GM18526 (cell line): ENCODE data around the gene LSM14A.
A peak's percentile ranks its signal among the peaks of the same experiment; 100 is the strongest.

Experiments
- POLR2A ChIP-seq: IDR thresholded peaks from 3 replicates; pipeline ENCODE4 v1.6.1; 2011; ENCODE audit not compliant: insufficient read length; ENCODE audit errors: extremely low read depth

Gene LSM14A

GRCh38 chr19:34171877-34172660 is at the start of gene LSM14A:
Gene LSM14A (plus strand): TSS chr19:34172504. CDS start chr19:34172643, 139 bp downstream.
- TF ChIP-seq POLR2A, result peak; percentile 98

DNA sequence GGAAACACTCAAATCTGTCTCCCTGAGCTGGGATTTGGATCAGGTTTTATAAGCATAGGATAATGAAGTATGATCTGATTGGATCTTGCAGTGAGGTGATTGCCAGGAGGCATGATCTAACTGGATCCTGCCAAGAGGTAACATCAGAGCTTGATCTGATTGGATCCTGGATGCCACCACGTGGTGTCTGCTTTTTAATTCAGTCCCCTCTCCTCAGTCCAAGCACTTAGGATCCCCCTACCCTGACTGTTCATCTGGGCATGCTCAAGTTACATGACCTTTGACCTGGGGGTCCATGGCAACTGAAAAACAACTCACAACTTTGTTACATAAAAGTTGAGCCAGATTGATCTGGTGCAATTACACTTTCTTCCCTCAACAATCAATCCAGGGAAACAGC is 47.5 kb upstream of the LSM14A start:
- TF ChIP-seq POLR2A, result no peak

DNA sequence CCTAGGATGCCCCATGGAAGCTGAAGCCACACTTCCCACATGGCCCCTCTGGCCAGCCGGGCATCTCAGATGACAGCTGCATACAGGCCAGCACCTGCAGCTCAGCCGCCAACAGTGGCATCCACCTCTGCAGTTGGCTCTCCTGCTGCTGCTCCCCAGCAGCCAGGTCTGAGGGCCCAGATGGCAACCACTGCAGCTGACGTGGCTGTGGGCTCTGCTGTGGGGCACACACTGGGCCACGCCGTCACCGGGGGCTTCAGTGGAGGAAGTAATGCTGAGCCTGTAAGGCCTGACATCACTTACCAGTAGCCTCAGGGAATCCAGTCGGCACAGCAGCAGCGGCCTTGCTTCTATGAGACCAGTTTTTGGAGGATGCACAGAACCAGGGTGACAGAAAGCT is 45.3 kb upstream of the LSM14A start:
- TF ChIP-seq POLR2A, result no peak

GRCh38 chr19:34127684-34128189 is 44.6 kb upstream of the LSM14A start:
- TF ChIP-seq POLR2A, result no peak

DNA sequence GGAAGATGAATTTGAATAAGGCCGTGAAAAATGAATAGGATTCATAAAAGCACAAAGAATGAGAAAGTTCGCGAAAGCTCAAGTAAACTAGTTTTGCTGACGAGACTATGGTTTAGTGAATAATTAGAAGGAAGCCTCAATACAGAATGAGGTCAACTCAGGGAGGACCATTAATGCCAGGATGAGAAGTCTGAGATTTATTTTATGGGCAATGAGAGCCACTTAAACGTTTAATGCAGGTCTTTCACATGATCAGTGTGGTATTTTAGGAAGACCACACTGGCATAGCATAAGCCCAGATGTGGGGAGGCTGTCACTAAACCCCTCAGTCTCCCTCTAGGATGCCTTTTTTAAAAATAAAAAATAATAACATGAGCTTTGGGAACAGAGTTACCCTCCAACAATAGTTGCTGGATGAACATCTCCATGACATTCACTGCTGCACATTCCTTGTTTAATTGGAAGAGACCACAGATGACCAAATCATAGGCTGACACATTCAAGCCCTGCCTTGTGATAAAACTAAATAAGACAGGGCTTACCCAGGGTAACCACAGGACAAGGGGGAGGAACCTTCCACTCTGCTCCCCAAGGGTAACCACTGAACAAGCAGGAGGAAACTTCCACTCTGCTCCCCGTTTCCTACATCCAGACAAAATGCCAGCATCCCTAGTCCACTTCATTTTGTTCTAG is 43.6 kb upstream of the LSM14A start:
- no peak for TF ChIP-seq POLR2A

GRCh38 chr19:34131100-34131499 is 41.2 kb upstream of the LSM14A start:
- TF ChIP-seq POLR2A, result no peak

DNA sequence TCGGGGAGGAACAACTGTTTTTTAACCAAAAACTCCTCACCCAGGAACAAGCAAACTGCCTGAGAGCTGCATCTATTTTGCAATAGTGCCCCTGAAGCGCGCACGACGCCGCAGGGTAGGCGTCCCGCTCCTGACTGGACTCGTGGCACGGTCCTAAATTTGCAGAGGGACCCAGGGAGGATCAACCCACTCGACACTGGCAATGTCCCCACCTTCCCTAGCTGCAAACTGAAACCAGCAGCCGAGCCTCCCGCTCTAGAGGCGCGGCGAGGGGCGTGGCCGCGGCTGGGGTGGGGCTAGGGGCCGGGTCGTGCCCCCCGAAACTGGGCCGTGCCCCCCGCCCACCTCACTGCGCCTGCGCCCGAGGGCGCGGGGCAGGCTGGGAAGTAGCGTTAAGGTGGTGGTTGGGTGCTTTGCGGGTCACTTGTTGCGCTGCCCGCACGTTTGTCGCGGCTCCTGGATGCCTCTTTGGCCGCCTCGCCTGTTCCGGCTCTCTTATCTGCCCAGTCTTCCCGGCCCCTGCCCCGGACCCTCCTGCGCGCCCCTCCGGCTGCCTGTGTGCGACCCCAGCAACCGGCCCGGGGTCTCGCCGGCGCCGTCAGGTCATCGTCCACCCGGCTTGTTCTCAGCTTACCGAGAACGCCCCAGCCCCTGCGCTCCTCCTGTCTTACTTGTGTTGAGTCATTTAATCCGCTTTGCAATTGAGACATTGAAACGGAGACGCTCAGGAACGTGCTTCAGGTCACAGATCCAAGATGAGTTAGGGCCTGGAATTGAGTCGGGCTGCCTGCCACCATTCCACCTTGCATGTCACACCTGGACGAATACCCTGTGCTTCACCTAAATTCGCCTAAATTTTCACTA is 37.9 kb upstream of the LSM14A start:
- peak; percentile 97 for TF ChIP-seq POLR2A

- TF ChIP-seq POLR2A, result no peak
Measured at GRCh38 chr19:34135054-34135800, 37.1 kb upstream of the LSM14A start.

- no peak for TF ChIP-seq POLR2A
Measured at GRCh38 chr19:34135821-34136611, 36.3 kb upstream of the LSM14A start.

- TF ChIP-seq POLR2A, result no peak
Measured at GRCh38 chr19:34141025-34141424, 31.3 kb upstream of the LSM14A start.

- no peak for TF ChIP-seq POLR2A
Measured at GRCh38 chr19:34142440-34142839, 29.9 kb upstream of the LSM14A start.

DNA sequence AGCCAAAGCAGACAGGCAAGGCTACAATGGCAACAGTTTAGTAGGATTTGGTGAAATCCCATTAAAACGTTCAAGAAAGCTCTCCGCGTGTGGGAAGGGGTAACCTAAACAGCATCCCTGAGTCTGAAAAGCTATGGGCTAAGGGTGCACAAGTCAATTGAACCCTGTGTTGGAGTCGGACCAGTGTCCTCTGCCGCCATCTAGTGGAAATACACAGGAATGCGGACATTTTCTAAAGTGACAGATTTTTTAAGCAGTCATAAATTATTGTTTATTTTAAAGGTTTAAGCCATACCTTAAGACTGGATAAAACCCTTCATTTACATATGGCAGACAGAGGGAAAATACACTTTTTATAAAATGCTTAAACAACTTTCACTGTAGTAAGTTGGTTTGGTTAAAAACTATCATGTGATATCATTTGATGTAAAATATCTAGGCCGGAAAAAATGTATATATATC is 26.5 kb upstream of the LSM14A start:
- TF ChIP-seq POLR2A, result no peak

DNA sequence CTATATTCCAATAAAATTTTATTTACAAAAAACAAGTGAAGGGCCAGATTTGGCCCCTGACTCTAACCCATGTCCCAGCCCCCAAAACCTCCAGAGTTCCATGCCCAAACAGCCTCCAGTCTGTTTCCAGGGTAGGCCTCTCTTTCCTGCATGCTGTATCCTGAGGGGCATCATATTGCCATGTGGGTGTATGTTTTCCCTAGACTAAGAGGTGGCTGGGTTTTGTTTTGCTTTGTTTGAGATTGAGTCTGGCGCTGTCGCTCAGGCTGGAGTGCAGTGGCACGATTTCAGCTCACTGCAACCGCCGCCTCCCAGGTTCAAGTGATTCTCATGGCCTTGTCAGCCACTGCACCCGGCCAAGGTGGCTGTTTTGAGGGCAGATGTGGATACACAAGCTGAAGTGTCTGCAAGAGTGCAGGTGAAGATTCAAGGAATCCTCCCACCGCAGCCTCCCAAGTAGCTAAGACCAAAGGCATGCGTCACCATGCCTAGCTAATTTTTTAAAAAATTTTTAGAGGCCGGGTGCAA is 23.6 kb upstream of the LSM14A start:
- TF ChIP-seq POLR2A, result no peak

GRCh38 chr19:34149873-34150272 is 22.4 kb upstream of the LSM14A start:
- TF ChIP-seq POLR2A, result no peak
